HepG2 (cell line): ENCODE measurements around the gene CACNA1G. TPM values are rescaled to one million over a fixed set of nuclear protein-coding genes. Genes with fewer than 3 reads are reported as not detected.
A peak's percentile ranks its signal among the peaks of the same experiment; 100 is the strongest.

Source experiments
- CHCHD3 ChIP-seq: sonication (generic); formaldehyde crosslinking; IDR thresholded peaks from 2 replicates; pipeline ENCODE4 v1.8.0; 2022; ENCODE audit warnings: mild to moderate bottlenecking, missing genetic modification reagents, moderate library complexity
- DPF2 ChIP-seq: sonication (generic); formaldehyde crosslinking; IDR thresholded peaks from 2 replicates; pipeline ENCODE4 v1.4.0; 2020; ENCODE audit warnings: mild to moderate bottlenecking, low read depth, missing genetic modification reagents, borderline replicate concordance
- GABPB1 ChIP-seq: IDR thresholded peaks from 2 replicates; pipeline ENCODE4 v1.6.1; 2016; ENCODE audit warnings: mild to moderate bottlenecking, missing genetic modification reagents, moderate library complexity, missing compliant biosample characterization
- GATA4 ChIP-seq: sonication (generic); IDR thresholded peaks from 2 replicates; pipeline ENCODE4 v1.6.1; 2016; ENCODE audit warnings: antibody characterized with exemption, low read depth, borderline replicate concordance
- GZF1 ChIP-seq: sonication (generic); formaldehyde crosslinking; IDR thresholded peaks from 2 replicates; pipeline ENCODE4 v1.5.1; 2020; ENCODE audit warnings: mild to moderate bottlenecking, missing genetic modification reagents
- IKZF4 ChIP-seq: sonication (generic); formaldehyde crosslinking; IDR thresholded peaks from 2 replicates; pipeline ENCODE4 v1.5.1; 2020; ENCODE audit warnings: borderline replicate concordance, mild to moderate bottlenecking, low read depth, missing genetic modification reagents; ENCODE audit errors: not compliant biosample characterization
- KAT2B ChIP-seq: fragments of 150-350 bp; IDR thresholded peaks from 2 replicates; pipeline ENCODE4 v1.6.1; 2014; ENCODE audit warnings: low read depth, low read length, borderline replicate concordance
- MEIS1 ChIP-seq: sonication (generic); formaldehyde crosslinking; IDR thresholded peaks from 2 replicates; pipeline ENCODE4 v1.9.0; 2021; ENCODE audit warnings: mild to moderate bottlenecking, missing genetic modification reagents, moderate library complexity, borderline replicate concordance
- NFATC3 ChIP-seq: sonication (generic); formaldehyde crosslinking; IDR thresholded peaks from 2 replicates; pipeline ENCODE4 v1.5.1; 2020; ENCODE audit warnings: mild to moderate bottlenecking, missing genetic modification reagents
- NR2F6 ChIP-seq, 2 experiments: IDR thresholded peaks; 2 replicates each; pipeline ENCODE4 v1.6.1; 2016; ENCODE audit warnings: antibody characterized with exemption in 1 of 2, mild to moderate bottlenecking in 1 of 2
- RBFOX2 ChIP-seq: fragments of 200-400 bp; formaldehyde crosslinking; IDR thresholded peaks from 2 replicates; pipeline ENCODE4 v1.6.1; 2017; ENCODE audit warnings: low read depth, mild to moderate bottlenecking, low read length
- REPIN1 ChIP-seq: sonication (generic); formaldehyde crosslinking; IDR thresholded peaks from 2 replicates; pipeline ENCODE4 v1.8.0; 2022; ENCODE audit warnings: missing genetic modification reagents, low read depth, mild to moderate bottlenecking, borderline replicate concordance
- SMAD9 ChIP-seq: sonication (generic); formaldehyde crosslinking; IDR thresholded peaks from 2 replicates; pipeline ENCODE4 v1.5.1; 2020; ENCODE audit warnings: mild to moderate bottlenecking, missing genetic modification reagents
- SP2 ChIP-seq: sonication (generic); formaldehyde crosslinking; IDR thresholded peaks from 2 replicates; pipeline ENCODE4 v1.5.1; 2020; ENCODE audit warnings: mild to moderate bottlenecking, missing genetic modification reagents
- YEATS2 ChIP-seq: sonication (generic); formaldehyde crosslinking; IDR thresholded peaks from 2 replicates; pipeline ENCODE4 v1.4.0; 2020; ENCODE audit warnings: missing genetic modification reagents, borderline replicate concordance
- ZBTB7A ChIP-seq: sonication (generic); formaldehyde crosslinking; IDR thresholded peaks from 2 replicates; pipeline ENCODE4 v1.8.0; 2022; ENCODE audit warnings: mild to moderate bottlenecking, missing genetic modification reagents
- ZKSCAN1 ChIP-seq: fragments of 150-350 bp; IDR thresholded peaks from 2 replicates; pipeline ENCODE4 v1.6.1; 2014; ENCODE audit warnings: low read length
- ZNF136 ChIP-seq: sonication (generic); formaldehyde crosslinking; IDR thresholded peaks from 2 replicates; pipeline ENCODE4 v1.8.1; 2022; ENCODE audit warnings: low read depth, mild to moderate bottlenecking, moderate library complexity, missing genetic modification reagents
- ZNF232 ChIP-seq: sonication (generic); formaldehyde crosslinking; IDR thresholded peaks from 2 replicates; pipeline ENCODE4 v1.4.0; 2020; ENCODE audit warnings: missing genetic modification reagents, borderline replicate concordance
- ZNF263 ChIP-seq: sonication (generic); formaldehyde crosslinking; IDR thresholded peaks from 2 replicates; pipeline ENCODE4 v1.4.0; 2020; ENCODE audit warnings: missing genetic modification reagents
- ZNF546 ChIP-seq: sonication (generic); formaldehyde crosslinking; conservative IDR thresholded peaks from 2 replicates; pipeline ENCODE4 v1.8.1; 2023; ENCODE audit warnings: mild to moderate bottlenecking, missing genetic modification reagents
- ZNF569 ChIP-seq: sonication (generic); formaldehyde crosslinking; IDR thresholded peaks from 2 replicates; pipeline ENCODE4 v1.5.0; 2020; ENCODE audit warnings: mild to moderate bottlenecking, missing genetic modification reagents, moderate library complexity, borderline replicate concordance
- ZNF672 ChIP-seq: sonication (generic); formaldehyde crosslinking; IDR thresholded peaks from 2 replicates; pipeline ENCODE4 v1.8.1; 2022; ENCODE audit warnings: missing genetic modification reagents
- polyA plus RNA-seq, 8 experiments: library from polyadenylated mRNA; depleted of rRNA in 3 of 8; stranded (reverse) in 7 of 8; unstranded in 1 of 8; fragments of >200 nt; fragmentation: Illumina TruSeq in 4 of 8; extraction: Trizol in 4 of 8; gene quantifications; 2 replicates each; pipeline versions ENCODE4 v1.2.1 to v1.2.3, GENCODE V29; 2011 to 2016; ENCODE audit warnings: low read depth in 4 of 8, missing spikeins in 1 of 8, mixed read lengths in 1 of 8; ENCODE audit not compliant: insufficient read depth in 1 of 8
- total RNA-seq, 5 experiments: library from RNA; depleted of rRNA; stranded (reverse); fragments of >200 nt; fragmentation: Illumina TruSeq; extraction: Trizol; gene quantifications; 2 replicates each; pipeline ENCODE4 v1.2.3, GENCODE V29; 2016; ENCODE audit warnings: low read depth in 1 of 5
- TF ChIP-seq, protein P1 (sequence below): sonication (generic); formaldehyde crosslinking; IDR thresholded peaks from 2 replicates; pipeline ENCODE4 v1.4.0; 2020; ENCODE audit warnings: mild to moderate bottlenecking, missing genetic modification reagents, borderline replicate concordance
- TF ChIP-seq, protein P2 (sequence below): sonication (generic); formaldehyde crosslinking; conservative IDR thresholded peaks from 2 replicates; pipeline ENCODE4 v1.4.0; 2020; ENCODE audit warnings: missing genetic modification reagents
- TF ChIP-seq, protein P3 (sequence below): sonication (generic); formaldehyde crosslinking; IDR thresholded peaks from 2 replicates; pipeline ENCODE4 v1.4.0; 2020; ENCODE audit warnings: missing genetic modification reagents

CACNA1G gene
- total and polyA plus RNA-seq, 2 of the 13 experiments (the other 11 are each of a cell fraction or from before 2014, with no cell fraction given) = 0.02 TPM; not detected in 1

DNA sequence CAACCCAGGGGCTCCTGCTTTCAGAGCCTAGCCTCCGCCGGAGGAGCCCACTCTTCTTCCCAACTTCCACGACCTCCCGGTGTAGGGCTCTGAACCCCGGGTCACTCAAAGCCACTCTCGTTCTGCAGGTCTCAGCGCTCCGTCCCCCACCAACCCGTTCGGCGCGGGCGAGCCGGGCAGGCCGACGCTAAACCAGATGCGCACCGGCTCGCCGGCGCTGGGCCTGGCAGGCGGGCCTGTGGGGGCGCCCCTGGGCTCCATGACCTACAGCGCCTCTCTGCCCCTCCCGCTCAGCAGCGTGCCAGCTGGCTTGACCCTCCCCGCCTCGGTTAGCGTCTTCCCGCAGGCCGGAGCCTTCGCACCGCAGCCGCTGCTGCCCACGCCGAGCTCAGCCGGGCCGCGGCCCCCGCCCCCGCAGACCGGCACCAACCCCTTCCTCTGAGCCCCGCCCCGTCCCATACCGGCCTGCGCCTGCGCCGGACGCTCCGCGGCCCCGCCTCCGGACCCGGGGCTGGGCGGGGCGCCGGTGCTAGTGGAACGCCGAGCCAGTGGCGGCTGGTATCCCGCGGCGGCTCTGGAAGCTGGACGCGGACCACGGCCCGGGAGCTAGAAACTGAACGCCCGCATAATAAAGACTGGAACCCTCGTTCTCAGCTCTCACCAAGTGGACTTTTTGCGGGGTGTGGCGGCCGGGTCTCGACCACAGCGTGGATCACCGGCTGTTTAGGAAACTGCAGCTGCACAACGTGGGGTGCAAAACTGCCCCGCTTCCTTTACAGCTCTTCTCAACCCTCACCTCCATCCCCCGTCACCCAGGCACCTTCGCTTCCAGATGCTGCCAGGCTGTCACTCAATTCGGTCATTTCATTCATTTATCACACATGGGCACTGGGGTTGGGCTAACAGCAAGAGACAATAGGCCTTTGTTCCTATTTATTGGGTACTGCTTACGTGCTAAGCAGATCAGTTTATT, 18.5 kb upstream of the CACNA1G start (continued):
- TF ChIP-seq GZF1 (CRISPR knock-in tag) = peak; percentile 75; the same call in 1 of the 2 replicates
- TF ChIP-seq MEIS1 (CRISPR knock-in tag) = peak; percentile 88
- TF ChIP-seq ZNF672 (CRISPR knock-in tag) = peak; percentile 88; the same call in 1 of the 2 replicates
- peak; percentile 93 for TF ChIP-seq RBFOX2
- no peak for TF ChIP-seq DPF2 (CRISPR knock-in tag)
- TF ChIP-seq ZBTB7A (CRISPR knock-in tag) = peak; percentile 74
- 0 out of 2 replicates have a peak, but pooled peaks have one; percentile 2 for TF ChIP-seq SMAD9 (CRISPR knock-in tag)
- TF ChIP-seq CHCHD3 = peak; percentile 96
- peak; percentile 52 for TF ChIP-seq IKZF4 (CRISPR knock-in tag)
- TF ChIP-seq ZNF232 (CRISPR knock-in tag) = no peak; the same call in 1 of the 2 replicates
- peak; percentile 62; the same call in 1 of the 2 replicates for TF ChIP-seq ZNF263 (CRISPR knock-in tag)
- TF ChIP-seq YEATS2 (CRISPR knock-in tag) = 0 out of 2 replicates have a peak, but pooled peaks have one; percentile 43
- TF ChIP-seq, protein P1, sequence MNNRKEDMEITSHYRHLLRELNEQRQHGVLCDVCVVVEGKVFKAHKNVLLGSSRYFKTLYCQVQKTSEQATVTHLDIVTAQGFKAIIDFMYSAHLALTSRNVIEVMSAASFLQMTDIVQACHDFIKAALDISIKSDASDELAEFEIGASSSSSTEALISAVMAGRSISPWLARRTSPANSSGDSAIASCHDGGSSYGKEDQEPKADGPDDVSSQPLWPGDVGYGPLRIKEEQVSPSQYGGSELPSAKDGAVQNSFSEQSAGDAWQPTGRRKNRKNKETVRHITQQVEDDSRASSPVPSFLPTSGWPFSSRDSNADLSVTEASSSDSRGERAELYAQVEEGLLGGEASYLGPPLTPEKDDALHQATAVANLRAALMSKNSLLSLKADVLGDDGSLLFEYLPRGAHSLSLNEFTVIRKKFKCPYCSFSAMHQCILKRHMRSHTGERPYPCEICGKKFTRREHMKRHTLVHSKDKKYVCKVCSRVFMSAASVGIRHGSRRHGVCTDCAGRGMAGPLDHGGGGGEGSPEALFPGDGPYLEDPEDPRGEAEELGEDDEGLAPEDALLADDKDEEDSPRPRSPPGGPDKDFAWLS (CRISPR knock-in tag) = 0 out of 2 replicates have a peak, but pooled peaks have one; percentile 54
- TF ChIP-seq GATA4 = 0 out of 2 replicates have a peak, but pooled peaks have one; percentile 35
- TF ChIP-seq KAT2B = no peak
- TF ChIP-seq SP2 (CRISPR knock-in tag) = no peak; the same call in 1 of the 2 replicates
- no peak for TF ChIP-seq NR2F6 (IDR thresholded peaks at IDR 0.05)
- TF ChIP-seq NR2F6 (CRISPR knock-in tag; IDR thresholded peaks at IDR 0.05) = peak; percentile 39
- TF ChIP-seq ZNF136 (CRISPR knock-in tag) = no peak
- TF ChIP-seq, protein P2, sequence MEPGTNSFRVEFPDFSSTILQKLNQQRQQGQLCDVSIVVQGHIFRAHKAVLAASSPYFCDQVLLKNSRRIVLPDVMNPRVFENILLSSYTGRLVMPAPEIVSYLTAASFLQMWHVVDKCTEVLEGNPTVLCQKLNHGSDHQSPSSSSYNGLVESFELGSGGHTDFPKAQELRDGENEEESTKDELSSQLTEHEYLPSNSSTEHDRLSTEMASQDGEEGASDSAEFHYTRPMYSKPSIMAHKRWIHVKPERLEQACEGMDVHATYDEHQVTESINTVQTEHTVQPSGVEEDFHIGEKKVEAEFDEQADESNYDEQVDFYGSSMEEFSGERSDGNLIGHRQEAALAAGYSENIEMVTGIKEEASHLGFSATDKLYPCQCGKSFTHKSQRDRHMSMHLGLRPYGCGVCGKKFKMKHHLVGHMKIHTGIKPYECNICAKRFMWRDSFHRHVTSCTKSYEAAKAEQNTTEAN (CRISPR knock-in tag) = peak; percentile 73; the same call in 1 of the 2 replicates
- no peak; the same call in 1 of the 2 replicates for TF ChIP-seq NFATC3
- TF ChIP-seq, protein P3, sequence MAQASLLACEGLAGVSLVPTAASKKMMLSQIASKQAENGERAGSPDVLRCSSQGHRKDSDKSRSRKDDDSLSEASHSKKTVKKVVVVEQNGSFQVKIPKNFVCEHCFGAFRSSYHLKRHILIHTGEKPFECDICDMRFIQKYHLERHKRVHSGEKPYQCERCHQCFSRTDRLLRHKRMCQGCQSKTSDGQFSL (CRISPR knock-in tag) = no peak
- 0 out of 2 replicates have a peak, but pooled peaks have one; percentile 71 for TF ChIP-seq ZNF569 (CRISPR knock-in tag)
- TF ChIP-seq ZKSCAN1 = no peak
- peak; percentile 89 for TF ChIP-seq ZNF546
- peak; percentile 82 for TF ChIP-seq GABPB1 (CRISPR knock-in tag)
- no peak for TF ChIP-seq REPIN1 (CRISPR knock-in tag)
